ENCODE results near the gene COL27A1.

Gene COL27A1

DNA sequence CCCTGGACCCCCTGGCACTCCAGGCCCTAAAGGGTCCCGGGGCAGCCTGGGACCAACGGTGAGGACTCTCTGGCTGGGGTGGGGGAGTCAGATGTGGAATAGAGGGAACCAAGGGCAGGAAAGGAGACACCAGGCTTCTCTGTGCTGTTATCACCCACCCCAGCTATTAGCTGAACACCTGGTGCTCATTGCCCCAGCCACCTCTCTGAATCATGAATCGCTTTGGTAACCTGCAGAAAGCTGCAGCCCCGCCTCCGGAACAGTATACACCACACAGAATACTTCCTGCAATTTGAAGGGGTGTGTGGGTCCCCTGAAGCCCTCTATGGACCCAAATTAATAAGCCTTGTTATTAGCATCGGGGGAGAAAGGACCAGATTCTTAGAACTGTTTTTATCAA is 127.2 kb downstream of the COL27A1 start:
- no peaks in the 10 kb centered on the region for H4K20me1 ChIP-seq (ENCODE audit: insufficient read depth)
- H3K4me1 ChIP-seq (ENCODE audit: low read depth, poor library complexity, severe bottlenecking) = peaks cover 4% of the 10 kb centered on the region
- no peak overlapping the region for H3K27ac ChIP-seq
- no peak overlapping the region for H2AFZ ChIP-seq (ENCODE audit: low read depth)
- H3K36me3 ChIP-seq (ENCODE audit: insufficient read depth) = no peaks in the 10 kb centered on the region
- TF ChIP-seq, protein P1, sequence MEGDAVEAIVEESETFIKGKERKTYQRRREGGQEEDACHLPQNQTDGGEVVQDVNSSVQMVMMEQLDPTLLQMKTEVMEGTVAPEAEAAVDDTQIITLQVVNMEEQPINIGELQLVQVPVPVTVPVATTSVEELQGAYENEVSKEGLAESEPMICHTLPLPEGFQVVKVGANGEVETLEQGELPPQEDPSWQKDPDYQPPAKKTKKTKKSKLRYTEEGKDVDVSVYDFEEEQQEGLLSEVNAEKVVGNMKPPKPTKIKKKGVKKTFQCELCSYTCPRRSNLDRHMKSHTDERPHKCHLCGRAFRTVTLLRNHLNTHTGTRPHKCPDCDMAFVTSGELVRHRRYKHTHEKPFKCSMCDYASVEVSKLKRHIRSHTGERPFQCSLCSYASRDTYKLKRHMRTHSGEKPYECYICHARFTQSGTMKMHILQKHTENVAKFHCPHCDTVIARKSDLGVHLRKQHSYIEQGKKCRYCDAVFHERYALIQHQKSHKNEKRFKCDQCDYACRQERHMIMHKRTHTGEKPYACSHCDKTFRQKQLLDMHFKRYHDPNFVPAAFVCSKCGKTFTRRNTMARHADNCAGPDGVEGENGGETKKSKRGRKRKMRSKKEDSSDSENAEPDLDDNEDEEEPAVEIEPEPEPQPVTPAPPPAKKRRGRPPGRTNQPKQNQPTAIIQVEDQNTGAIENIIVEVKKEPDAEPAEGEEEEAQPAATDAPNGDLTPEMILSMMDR (conservative IDR thresholded peaks at IDR 0.05; ENCODE audit: low read depth, low read length) = no peak
- no peaks in the 10 kb centered on the region for H3K79me2 ChIP-seq (ENCODE audit: insufficient read depth, low read depth)
- H3K4me3 ChIP-seq (IDR thresholded peaks at IDR 0.05; ENCODE audit: insufficient read depth, low read depth, low read length) = no peak overlapping the region
- H3K4me2 ChIP-seq = no peak overlapping the region
- H3K9ac ChIP-seq = no peak overlapping the region
- no peaks in the 10 kb centered on the region for H3K27me3 ChIP-seq (ENCODE audit: insufficient read depth, low read depth)

DNA sequence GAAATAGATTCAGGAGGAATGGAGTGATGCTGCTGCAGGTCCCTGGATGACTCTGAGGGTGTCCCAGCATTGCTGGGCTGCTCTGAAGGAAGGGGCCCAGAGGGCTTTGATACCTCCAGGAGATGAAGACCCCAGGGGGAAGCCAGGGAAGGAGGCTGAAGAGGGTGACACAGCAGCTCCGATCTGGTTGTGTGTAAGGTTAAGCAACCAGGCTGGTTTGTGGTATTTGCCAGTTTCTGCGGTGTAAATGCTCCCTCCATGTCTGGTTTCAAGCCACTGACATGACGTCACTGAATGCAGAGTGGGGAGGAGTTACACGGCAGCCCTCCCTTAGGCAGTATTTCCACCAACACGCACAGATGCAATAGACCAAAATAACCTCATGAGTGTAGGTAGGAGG is 127.6 kb downstream of the COL27A1 start:
- TF ChIP-seq, protein P1 (conservative IDR thresholded peaks at IDR 0.05; ENCODE audit: low read depth, low read length) = no peak
- H4K20me1 ChIP-seq (ENCODE audit: insufficient read depth) = no peaks in the 10 kb centered on the region
- no peak overlapping the region for H3K9ac ChIP-seq
- H3K27ac ChIP-seq = no peak overlapping the region
- H3K27me3 ChIP-seq (ENCODE audit: insufficient read depth, low read depth) = no peaks in the 10 kb centered on the region
- peaks cover 4% of the 10 kb centered on the region for H3K4me1 ChIP-seq (ENCODE audit: low read depth, poor library complexity, severe bottlenecking)
- no peak overlapping the region for H2AFZ ChIP-seq (ENCODE audit: low read depth)
- H3K36me3 ChIP-seq (ENCODE audit: insufficient read depth) = no peaks in the 10 kb centered on the region
- no peaks in the 10 kb centered on the region for H3K79me2 ChIP-seq (ENCODE audit: insufficient read depth, low read depth)
- no peak overlapping the region for H3K4me3 ChIP-seq (IDR thresholded peaks at IDR 0.05; ENCODE audit: insufficient read depth, low read depth, low read length)
- no peak overlapping the region for H3K4me2 ChIP-seq

DNA sequence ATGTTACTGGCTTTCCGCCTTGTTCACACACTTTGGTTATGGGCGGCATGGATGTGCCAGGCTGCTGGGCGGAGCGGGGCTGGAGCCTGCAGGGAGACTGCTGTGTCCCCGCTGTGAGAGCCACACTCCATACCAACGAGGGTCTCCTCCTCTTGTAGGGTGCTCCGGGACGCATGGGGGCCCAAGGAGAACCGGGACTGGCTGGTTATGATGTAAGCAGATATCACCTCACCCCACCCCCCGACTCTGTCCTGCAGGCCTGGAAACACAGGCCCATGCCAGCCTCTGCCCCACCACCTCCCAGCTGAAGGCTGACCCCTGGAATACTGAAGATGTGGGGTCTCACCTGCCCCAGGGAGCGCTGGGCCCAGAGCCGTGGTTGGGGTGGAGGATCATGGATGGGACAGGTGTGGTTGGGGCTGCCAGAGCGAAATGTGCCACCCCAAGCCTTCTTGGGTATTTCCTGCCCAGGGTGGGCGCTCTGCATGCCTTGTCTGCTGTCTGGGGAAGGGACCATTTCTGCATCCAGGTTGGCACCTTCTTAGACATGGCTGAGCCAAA is 128.3 kb downstream of the COL27A1 start:
- no peak overlapping the region for H3K4me2 ChIP-seq

DNA sequence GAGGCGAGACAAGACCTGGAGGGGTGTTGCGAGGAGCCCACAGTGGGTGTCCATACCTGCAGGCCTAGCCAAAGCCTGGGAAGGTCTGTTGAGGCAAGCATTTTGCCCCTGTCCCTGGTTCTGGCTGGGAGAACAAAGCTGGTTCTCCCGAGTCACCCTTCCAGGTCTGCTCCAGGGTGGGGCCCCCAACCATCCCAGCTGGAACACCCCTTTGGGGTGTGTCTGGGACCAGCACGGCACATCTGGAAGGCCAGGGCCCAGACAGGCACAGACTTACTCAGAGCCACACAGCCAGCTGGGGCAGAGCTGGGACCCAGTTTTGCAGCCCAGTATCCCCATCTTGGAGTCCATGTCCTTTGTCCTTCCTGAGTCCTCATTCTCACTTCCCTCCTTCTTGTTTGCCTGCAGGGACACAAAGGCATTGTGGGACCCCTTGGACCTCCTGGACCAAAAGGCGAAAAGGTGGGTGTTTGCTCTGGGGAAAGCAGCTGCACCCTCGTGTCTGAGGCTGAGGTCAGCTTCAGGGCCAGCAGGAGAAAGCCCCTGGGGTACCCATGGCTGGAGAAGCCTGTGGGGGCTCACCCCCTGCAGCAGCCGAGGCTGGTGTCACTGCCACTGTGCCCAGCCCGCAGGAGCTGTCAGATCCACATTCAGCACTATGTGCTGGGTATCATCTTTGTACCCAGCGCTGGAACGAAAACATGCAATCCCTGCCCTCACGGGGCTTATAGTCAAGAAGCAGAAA is 129.2 kb downstream of the COL27A1 start:
- Histone ChIP-seq H3K36me3 (ENCODE audit: insufficient read depth) (no peaks in the 10 kb centered on the region), H3K27me3 (ENCODE audit: insufficient read depth, low read depth) (no peaks in the 10 kb centered on the region), H3K4me2 (no peak overlapping the region), H3K9ac (no peak overlapping the region), H3K4me1 (ENCODE audit: low read depth, poor library complexity, severe bottlenecking) (peaks cover 4% of the 10 kb centered on the region), H3K4me3 (IDR thresholded peaks at IDR 0.05; ENCODE audit: insufficient read depth, low read depth, low read length) (no peak overlapping the region), H3K79me2 (ENCODE audit: insufficient read depth, low read depth) (no peaks in the 10 kb centered on the region), H3K27ac (no peak overlapping the region), H4K20me1 (ENCODE audit: insufficient read depth) (no peaks in the 10 kb centered on the region), H2AFZ (ENCODE audit: low read depth) (no peak overlapping the region)
- TF ChIP-seq, protein P1 (conservative IDR thresholded peaks at IDR 0.05; ENCODE audit: low read depth, low read length) = no peak

More for the DNA sequence above, 128.3 kb downstream of the COL27A1 start:
- peaks cover 4% of the 10 kb centered on the region for H3K4me1 ChIP-seq (ENCODE audit: low read depth, poor library complexity, severe bottlenecking)
- H3K36me3 ChIP-seq (ENCODE audit: insufficient read depth) = no peaks in the 10 kb centered on the region
- no peak overlapping the region for H3K27ac ChIP-seq
- TF ChIP-seq, protein P1 (conservative IDR thresholded peaks at IDR 0.05; ENCODE audit: low read depth, low read length) = no peak
- H3K27me3 ChIP-seq (ENCODE audit: insufficient read depth, low read depth) = no peaks in the 10 kb centered on the region
- H3K79me2 ChIP-seq (ENCODE audit: insufficient read depth, low read depth) = no peaks in the 10 kb centered on the region
- no peak overlapping the region for H3K4me3 ChIP-seq (IDR thresholded peaks at IDR 0.05; ENCODE audit: insufficient read depth, low read depth, low read length)
- H4K20me1 ChIP-seq (ENCODE audit: insufficient read depth) = no peaks in the 10 kb centered on the region
- H2AFZ ChIP-seq (ENCODE audit: low read depth) = no peak overlapping the region
- H3K9ac ChIP-seq = no peak overlapping the region

Data from KMS-11 (cell line).